Activated CD8-positive, alpha-beta T cell treated with anti-CD3 and anti-CD28 coated beads for 36 hours (primary cell): ENCODE measurements around the gene AGBL1. TPM values are rescaled to one million over a fixed set of nuclear protein-coding genes. Genes with fewer than 3 reads are reported as not detected.

Source experiments
- ATAC-seq: fragments of 200-7000 bp; cut with Tn5 transposase; one replicate; pipeline ENCODE4 v1.10.0; 2021; ENCODE audit warnings: mild to moderate bottlenecking, moderate library complexity
- CTCF ChIA-PET: fragments of 350-600 bp; sonication (Branson Sonifier 250); formaldehyde crosslinking; loops from one replicate; lab custom pipeline; 2021; ENCODE audit warnings: antibody characterized with exemption; lab: Charles Lee
- POLR2A ChIA-PET: fragments of 350-600 bp; sonication (Branson Sonifier 250); formaldehyde crosslinking; loops from one replicate; lab custom pipeline; 2021; ENCODE audit warnings: antibody characterized with exemption; lab: Charles Lee
- DNase-seq: peaks from one replicate; pipeline ENCODE4 v3.0.0-alpha.2; 2020
- H3K27ac Mint-ChIP-seq: one replicate; pipeline ENCODE4 v1.8.0; 2021; ENCODE audit warnings: mild to moderate bottlenecking, mixed read lengths
- H3K27me3 Mint-ChIP-seq: one replicate; pipeline ENCODE4 v1.8.0; 2021; ENCODE audit warnings: mixed read lengths
- H3K36me3 Mint-ChIP-seq: one replicate; pipeline ENCODE4 v1.8.0; 2021; ENCODE audit warnings: low read depth, mixed read lengths
- H3K4me1 Mint-ChIP-seq: one replicate; pipeline ENCODE4 v1.8.0; 2021; ENCODE audit warnings: low read depth, mixed read lengths
- H3K4me3 Mint-ChIP-seq: one replicate; pipeline ENCODE4 v1.8.0; 2021; ENCODE audit warnings: mild to moderate bottlenecking, moderate library complexity, mixed read lengths
- H3K9me3 Mint-ChIP-seq: one replicate; pipeline ENCODE4 v1.8.0; 2021; ENCODE audit warnings: mixed read lengths
- intact Hi-C: fragments of 100-400 bp; cut with micrococcal nuclease; formaldehyde crosslinking; loops from one replicate; pipeline ENCODE4 v1.10.0; 2022
- total RNA-seq, 2 experiments: library from RNA; stranded (reverse); gene quantifications; one replicate each; pipeline ENCODE4 v1.2.3, GENCODE V29; 2021
- TF ChIP-seq, protein P1 (sequence below): fragments of 200-600 bp; IDR thresholded peaks from one replicate; pipeline ENCODE4 v1.8.0; 2022; ENCODE audit warnings: antibody characterized with exemption, mild to moderate bottlenecking

The AGBL1 gene
- total RNA-seq, 2 experiments from 2014 or later: not detected

DNA sequence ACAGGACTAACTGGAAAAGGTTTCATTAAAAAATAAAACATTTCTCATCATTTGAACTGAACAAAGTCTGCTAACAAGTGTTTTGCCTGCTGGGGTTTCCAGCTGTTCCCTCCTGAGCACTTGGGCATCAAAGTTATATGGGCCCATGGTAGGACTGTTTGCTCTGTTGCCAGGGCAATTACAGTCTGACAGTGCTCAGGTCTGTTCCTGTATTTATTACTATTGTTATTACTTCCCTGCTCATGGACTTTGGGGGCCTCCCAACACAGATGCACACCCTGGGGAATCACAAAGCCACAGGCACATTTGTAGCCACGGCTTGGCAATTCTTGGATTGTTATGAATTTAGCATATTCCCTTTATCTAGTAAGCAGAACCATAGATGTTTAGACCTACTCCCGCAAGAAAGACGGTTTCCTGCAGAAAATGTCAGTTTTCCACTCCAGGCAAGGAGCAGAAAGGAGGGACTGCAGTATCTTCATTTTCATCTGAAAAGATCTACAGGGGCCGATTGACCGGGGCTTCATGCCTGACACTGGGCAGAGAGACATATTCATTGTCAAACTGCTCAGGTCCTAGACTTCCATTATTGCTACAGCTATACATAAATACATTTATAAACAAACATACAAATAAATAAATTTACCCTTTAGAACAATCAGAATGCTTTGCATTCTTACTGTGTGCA is 580.2 kb downstream of the AGBL1 start:
- Mint-ChIP-seq H3K4me3 (no peak overlapping the region), H3K27ac (no peak overlapping the region), H3K27me3 (no peaks in the 10 kb centered on the region), H3K36me3 (no peaks in the 10 kb centered on the region), H3K9me3 (no peaks in the 10 kb centered on the region), H3K4me1 (peaks cover 22% of the 10 kb centered on the region)
- POLR2A ChIA-PET: no interaction called here
- intact Hi-C loops: no loop called here
- no peak for ATAC-seq
- CTCF ChIA-PET: no interaction called here
- DNase-seq: no peak
- TF ChIP-seq, protein P1, sequence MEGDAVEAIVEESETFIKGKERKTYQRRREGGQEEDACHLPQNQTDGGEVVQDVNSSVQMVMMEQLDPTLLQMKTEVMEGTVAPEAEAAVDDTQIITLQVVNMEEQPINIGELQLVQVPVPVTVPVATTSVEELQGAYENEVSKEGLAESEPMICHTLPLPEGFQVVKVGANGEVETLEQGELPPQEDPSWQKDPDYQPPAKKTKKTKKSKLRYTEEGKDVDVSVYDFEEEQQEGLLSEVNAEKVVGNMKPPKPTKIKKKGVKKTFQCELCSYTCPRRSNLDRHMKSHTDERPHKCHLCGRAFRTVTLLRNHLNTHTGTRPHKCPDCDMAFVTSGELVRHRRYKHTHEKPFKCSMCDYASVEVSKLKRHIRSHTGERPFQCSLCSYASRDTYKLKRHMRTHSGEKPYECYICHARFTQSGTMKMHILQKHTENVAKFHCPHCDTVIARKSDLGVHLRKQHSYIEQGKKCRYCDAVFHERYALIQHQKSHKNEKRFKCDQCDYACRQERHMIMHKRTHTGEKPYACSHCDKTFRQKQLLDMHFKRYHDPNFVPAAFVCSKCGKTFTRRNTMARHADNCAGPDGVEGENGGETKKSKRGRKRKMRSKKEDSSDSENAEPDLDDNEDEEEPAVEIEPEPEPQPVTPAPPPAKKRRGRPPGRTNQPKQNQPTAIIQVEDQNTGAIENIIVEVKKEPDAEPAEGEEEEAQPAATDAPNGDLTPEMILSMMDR: no peak

DNA sequence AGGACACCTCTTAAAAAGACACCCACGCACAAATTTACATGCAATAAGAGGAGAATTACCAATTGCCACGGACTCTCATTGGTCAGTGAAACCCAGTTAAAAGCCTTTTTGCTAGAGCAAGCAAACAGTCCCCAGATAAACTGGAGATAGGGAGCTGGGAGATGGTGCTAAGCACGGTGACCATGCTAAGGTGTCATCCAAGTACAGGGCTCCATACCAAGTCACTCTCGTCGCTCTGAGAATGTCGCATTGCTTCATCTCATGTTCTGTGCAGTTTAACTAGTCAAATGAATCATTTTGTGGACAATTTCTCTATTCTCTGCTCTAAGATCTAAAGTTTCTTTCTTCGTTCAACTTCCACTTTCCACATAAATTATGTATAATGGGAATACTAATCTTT is 581.9 kb downstream of the AGBL1 start:
- ChIA-PET CTCF (interaction anchor here (0.9 kb wide), 1 partner anchor 37 kb away, joined by 3 read pairs; no protein-coding TSS in a partner anchor), POLR2A (no interaction called here)
- H3K9me3 Mint-ChIP-seq: no peaks in the 10 kb centered on the region
- peaks cover 8% of the 10 kb centered on the region for H3K4me1 Mint-ChIP-seq
- TF ChIP-seq, protein P1: no peak
- DNase-seq: no peak
- no peak overlapping the region for H3K4me3 Mint-ChIP-seq
- no peaks in the 10 kb centered on the region for H3K27me3 Mint-ChIP-seq
- H3K36me3 Mint-ChIP-seq: no peaks in the 10 kb centered on the region
- no peak overlapping the region for H3K27ac Mint-ChIP-seq
- intact Hi-C loops: no loop called here
- ATAC-seq: no peak

DNA sequence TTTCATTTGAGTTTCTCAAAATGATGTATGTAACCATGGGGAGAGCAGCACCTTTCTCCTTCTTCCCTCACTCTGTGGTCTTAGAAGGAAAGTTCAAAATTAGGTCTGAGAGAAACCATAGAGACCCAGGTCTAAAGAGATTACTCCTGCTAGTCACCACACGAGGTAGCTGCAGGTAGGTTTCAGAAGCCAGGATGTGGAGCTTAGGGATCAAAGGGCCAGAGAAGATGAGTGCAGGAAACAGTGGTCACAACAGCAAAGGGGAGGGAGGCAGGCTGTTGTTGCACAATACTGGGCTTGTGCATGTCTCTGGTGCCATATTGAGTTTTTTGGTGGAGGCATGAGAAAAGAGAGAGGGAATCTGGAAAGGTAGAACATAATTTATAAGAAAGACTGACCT is 583.6 kb downstream of the AGBL1 start:
- Mint-ChIP-seq H3K9me3 (peaks cover 3% of the 10 kb centered on the region), H3K36me3 (no peaks in the 10 kb centered on the region), H3K4me3 (no peak overlapping the region), H3K27ac (no peak overlapping the region), H3K4me1 (peaks cover 4% of the 10 kb centered on the region), H3K27me3 (no peaks in the 10 kb centered on the region)
- DNase-seq: no peak
- TF ChIP-seq, protein P1: no peak
- no peak for ATAC-seq
- ChIA-PET CTCF (no interaction called here), POLR2A (no interaction called here)
- intact Hi-C loops: no loop called here

DNA sequence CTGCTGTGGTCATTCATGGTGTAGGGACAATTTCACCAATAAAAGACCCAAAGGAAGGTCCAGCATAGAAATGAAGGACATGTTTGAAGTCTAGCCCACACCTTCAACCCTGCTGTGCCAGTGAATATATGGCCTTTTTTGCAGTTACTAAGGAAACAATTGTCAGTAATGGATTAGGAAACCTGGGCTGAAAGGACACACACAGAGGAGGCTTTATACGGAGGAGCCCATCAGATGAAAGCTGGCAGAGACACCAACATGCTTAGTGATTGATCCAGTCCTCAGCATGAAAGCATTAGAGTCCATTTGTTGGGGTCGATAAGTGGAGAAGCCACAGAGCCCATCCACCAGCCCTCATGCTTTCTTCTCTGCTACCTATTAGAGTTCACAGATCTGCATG is 584.3 kb downstream of the AGBL1 start:
- H3K36me3 Mint-ChIP-seq: no peaks in the 10 kb centered on the region
- H3K4me3 Mint-ChIP-seq: no peak overlapping the region
- ChIA-PET POLR2A (no interaction called here), CTCF (no interaction called here)
- no peak for DNase-seq
- H3K27ac Mint-ChIP-seq: no peak overlapping the region
- peaks cover 3% of the 10 kb centered on the region for H3K9me3 Mint-ChIP-seq
- peaks cover 4% of the 10 kb centered on the region for H3K4me1 Mint-ChIP-seq
- intact Hi-C loops: no loop called here
- no peaks in the 10 kb centered on the region for H3K27me3 Mint-ChIP-seq
- ATAC-seq: no peak
- TF ChIP-seq, protein P1: no peak

DNA sequence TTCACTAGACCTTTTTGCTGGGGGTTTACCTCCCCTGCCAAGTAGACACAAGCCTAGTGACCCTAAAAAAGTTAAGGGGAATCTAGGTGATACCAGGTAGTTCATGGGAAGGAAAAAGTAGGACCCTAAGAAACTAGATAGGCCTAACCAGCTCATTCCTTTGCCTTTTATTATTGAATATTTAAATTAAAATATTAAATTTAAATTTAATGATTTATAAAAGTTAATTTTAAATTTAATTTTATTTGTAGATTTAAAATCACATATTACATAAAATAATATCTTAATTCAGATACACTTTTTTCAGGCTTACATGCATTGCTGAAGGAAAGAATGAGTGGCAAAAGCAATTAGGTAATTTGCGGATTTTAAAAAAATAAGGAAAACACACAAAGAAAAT is 584.9 kb downstream of the AGBL1 start:
- Mint-ChIP-seq H3K27me3 (no peaks in the 10 kb centered on the region), H3K9me3 (peaks cover 3% of the 10 kb centered on the region), H3K4me3 (no peak overlapping the region), H3K4me1 (peaks cover 4% of the 10 kb centered on the region), H3K27ac (no peak overlapping the region), H3K36me3 (no peaks in the 10 kb centered on the region)
- ChIA-PET CTCF (no interaction called here), POLR2A (no interaction called here)
- TF ChIP-seq, protein P1: no peak
- ATAC-seq (no peak), DNase-seq (no peak)
- intact Hi-C loops: no loop called here
